DND-41 (cell line): ENCODE results near the gene GET4.

Experiments used
- ATAC-seq: fragments of 200-7000 bp; cut with Tn5 transposase; 3 replicates; pipeline ENCODE4 v1.9.1; 2021; ENCODE audit warnings: low read depth; ENCODE audit not compliant: insufficient read depth
- DNase-seq: peaks from one replicate; pipeline ENCODE4 v3.0.0-alpha.2; 2020
- H2AFZ ChIP-seq: 2 replicates; pipeline ENCODE4 v1.6.0; 2012; ENCODE audit warnings: low read depth, low read length
- H3K27ac ChIP-seq: 2 replicates; pipeline ENCODE4 v1.5.1; 2012; ENCODE audit warnings: low read length, inconsistent platforms
- H3K27me3 ChIP-seq: fragments of 200-600 bp; sonication (generic); 2 replicates; pipeline ENCODE4 v1.6.0; 2012; ENCODE audit warnings: low read length, mild to moderate bottlenecking, inconsistent platforms; ENCODE audit not compliant: insufficient read depth, poor library complexity
- H3K36me3 ChIP-seq: 2 replicates; pipeline ENCODE4 v1.5.1; 2012; ENCODE audit warnings: low read length, inconsistent platforms; ENCODE audit not compliant: insufficient read depth
- H3K4me1 ChIP-seq: 2 replicates; pipeline ENCODE4 v1.5.1; 2012; ENCODE audit warnings: mild to moderate bottlenecking, low read length; ENCODE audit not compliant: insufficient read depth
- H3K4me2 ChIP-seq: 2 replicates; pipeline ENCODE4 v1.6.0; 2012; ENCODE audit warnings: mild to moderate bottlenecking, moderate library complexity, low read length, inconsistent platforms; ENCODE audit not compliant: insufficient read depth
- H3K4me3 ChIP-seq, 2 experiments: fragments of 200-600 bp in 1 of 2; shearing (Covaris generic) in 1 of 2; 2 replicates each; pipeline ENCODE4 v1.5.1; 2012 to 2016; ENCODE audit warnings: inconsistent platforms in 2 of 2, low read length in 2 of 2, mild to moderate bottlenecking in 2 of 2, low read depth in 1 of 2, moderate library complexity in 1 of 2
- H3K79me2 ChIP-seq: 2 replicates; pipeline ENCODE4 v1.6.0; 2012; ENCODE audit warnings: low read length, inconsistent platforms; ENCODE audit not compliant: insufficient read depth
- H3K9ac ChIP-seq: 2 replicates; pipeline ENCODE4 v1.6.0; 2012; ENCODE audit warnings: low read depth, mild to moderate bottlenecking, inconsistent platforms, low read length, moderate library complexity
- H3K9me3 ChIP-seq: 2 replicates; pipeline ENCODE4 v1.5.1; 2012; ENCODE audit warnings: low read length, moderate library complexity, mild to moderate bottlenecking, inconsistent platforms; ENCODE audit not compliant: insufficient read depth, severe bottlenecking
- H4K20me1 ChIP-seq: 2 replicates; pipeline ENCODE4 v1.6.0; 2012; ENCODE audit warnings: low read length; ENCODE audit not compliant: insufficient read depth
- EZH2 ChIP-seq: IDR thresholded peaks from 3 replicates; pipeline ENCODE4 v1.6.1; 2012; ENCODE audit warnings: borderline replicate concordance, low read depth, mild to moderate bottlenecking, moderate library complexity, low read length, inconsistent platforms; ENCODE audit not compliant: severe bottlenecking
- TF ChIP-seq, protein P1 (sequence below): IDR thresholded peaks from 2 replicates; pipeline ENCODE4 v1.5.1; 2012; ENCODE audit warnings: borderline replicate concordance, low read length, moderate library complexity, mild to moderate bottlenecking; ENCODE audit not compliant: poor library complexity, severe bottlenecking; ENCODE audit errors: extremely low read depth

Gene GET4

DNA sequence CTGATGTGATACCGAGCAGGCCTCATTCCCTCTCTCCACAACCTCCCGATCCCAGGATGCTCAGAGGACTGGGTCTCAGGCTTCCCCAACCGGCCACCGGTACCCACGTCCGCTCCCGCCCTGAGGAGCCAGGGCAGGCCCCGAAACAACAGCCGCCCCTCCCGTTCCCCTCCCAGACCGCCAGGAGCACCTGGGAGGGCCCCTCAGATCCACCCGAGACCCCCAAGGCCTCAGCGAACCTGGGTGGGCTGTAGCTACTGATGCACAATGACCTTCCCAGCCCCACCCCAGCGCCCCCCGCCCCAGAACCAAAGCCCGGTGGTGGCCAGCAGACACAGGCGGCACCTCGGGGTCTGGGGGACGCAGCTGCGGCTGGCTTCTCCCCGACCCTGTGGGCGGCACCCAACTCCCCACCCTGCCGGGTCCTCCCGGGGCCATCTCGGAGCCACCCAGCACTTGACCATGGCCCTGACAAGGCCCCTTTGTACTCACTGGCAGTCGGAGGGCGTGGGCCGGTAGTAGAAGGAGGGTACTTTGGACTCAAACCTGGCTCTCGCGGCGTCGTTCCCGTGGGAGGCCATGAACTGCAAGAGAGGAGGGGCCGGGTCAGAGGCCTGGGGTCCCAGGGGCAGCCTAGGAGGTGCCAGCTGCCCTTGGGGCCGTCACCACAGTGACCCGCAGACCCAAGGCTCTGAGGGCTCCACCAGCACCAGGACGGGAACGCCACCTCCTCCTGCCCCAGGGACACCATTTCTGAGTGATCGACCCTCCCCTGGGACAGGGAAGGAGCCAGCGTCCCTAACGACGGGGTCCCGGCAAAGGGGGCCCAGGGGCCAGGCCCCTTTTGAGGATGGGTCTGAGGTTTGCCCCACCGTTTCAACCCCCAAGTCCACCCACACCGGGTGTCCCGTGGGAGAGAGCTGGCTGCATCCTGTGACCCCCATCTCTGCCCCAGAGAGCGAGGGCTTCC is 50.0 kb downstream of the GET4 start:
- no peaks in the 10 kb centered on the region for H3K79me2 ChIP-seq
- TF ChIP-seq, protein P1, sequence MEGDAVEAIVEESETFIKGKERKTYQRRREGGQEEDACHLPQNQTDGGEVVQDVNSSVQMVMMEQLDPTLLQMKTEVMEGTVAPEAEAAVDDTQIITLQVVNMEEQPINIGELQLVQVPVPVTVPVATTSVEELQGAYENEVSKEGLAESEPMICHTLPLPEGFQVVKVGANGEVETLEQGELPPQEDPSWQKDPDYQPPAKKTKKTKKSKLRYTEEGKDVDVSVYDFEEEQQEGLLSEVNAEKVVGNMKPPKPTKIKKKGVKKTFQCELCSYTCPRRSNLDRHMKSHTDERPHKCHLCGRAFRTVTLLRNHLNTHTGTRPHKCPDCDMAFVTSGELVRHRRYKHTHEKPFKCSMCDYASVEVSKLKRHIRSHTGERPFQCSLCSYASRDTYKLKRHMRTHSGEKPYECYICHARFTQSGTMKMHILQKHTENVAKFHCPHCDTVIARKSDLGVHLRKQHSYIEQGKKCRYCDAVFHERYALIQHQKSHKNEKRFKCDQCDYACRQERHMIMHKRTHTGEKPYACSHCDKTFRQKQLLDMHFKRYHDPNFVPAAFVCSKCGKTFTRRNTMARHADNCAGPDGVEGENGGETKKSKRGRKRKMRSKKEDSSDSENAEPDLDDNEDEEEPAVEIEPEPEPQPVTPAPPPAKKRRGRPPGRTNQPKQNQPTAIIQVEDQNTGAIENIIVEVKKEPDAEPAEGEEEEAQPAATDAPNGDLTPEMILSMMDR, result no peak
- no peak for TF ChIP-seq EZH2
- H3K9ac ChIP-seq, result no peak overlapping the region

GRCh38 chr7:927031-927671 is 50.8 kb downstream of the GET4 start:
- no peak overlapping the region for H3K4me3 ChIP-seq
- no peak overlapping the region for H3K9ac ChIP-seq
- H3K9me3 ChIP-seq, result no peaks in the 10 kb centered on the region
- ATAC-seq, result no peak
- no peak overlapping the region for H3K27ac ChIP-seq
- no peak overlapping the region for H3K4me2 ChIP-seq
- no peak for TF ChIP-seq EZH2
- TF ChIP-seq, protein P1, result no peak
- H3K27me3 ChIP-seq, result no peaks in the 10 kb centered on the region
- no peaks in the 10 kb centered on the region for H3K79me2 ChIP-seq
- DNase-seq, result no peak
- H2AFZ ChIP-seq, result no peak overlapping the region
- no peaks in the 10 kb centered on the region for H4K20me1 ChIP-seq
- H3K36me3 ChIP-seq, result no peaks in the 10 kb centered on the region
- peaks cover 16% of the 10 kb centered on the region for H3K4me1 ChIP-seq

More for the DNA sequence above, 50.0 kb downstream of the GET4 start:
- Histone ChIP-seq H2AFZ (no peak overlapping the region), H3K4me1 (peaks cover 20% of the 10 kb centered on the region), H3K36me3 (no peaks in the 10 kb centered on the region), H3K9me3 (no peaks in the 10 kb centered on the region), H3K4me3 (no peak overlapping the region), H3K27ac (no peak overlapping the region), H3K4me2 (no peak overlapping the region), H4K20me1 (no peaks in the 10 kb centered on the region), H3K27me3 (no peaks in the 10 kb centered on the region)
- DNase-seq (no peak), ATAC-seq (no peak)

GRCh38 chr7:929311-929711 is 53.0 kb downstream of the GET4 start:
- no peaks in the 10 kb centered on the region for H3K27me3 ChIP-seq

More at GRCh38 chr7:929311-929711, 53.0 kb downstream of the GET4 start:
- H3K9ac ChIP-seq, result no peak overlapping the region
- H2AFZ ChIP-seq, result no peak overlapping the region
- TF ChIP-seq, protein P1, result no peak
- TF ChIP-seq EZH2, result no peak
- H3K4me2 ChIP-seq, result no peak overlapping the region
- no peak for ATAC-seq
- H3K4me1 ChIP-seq, result no peaks in the 10 kb centered on the region
- no peaks in the 10 kb centered on the region for H3K36me3 ChIP-seq
- H3K9me3 ChIP-seq, result no peaks in the 10 kb centered on the region
- no peak overlapping the region for H3K27ac ChIP-seq
- H3K4me3 ChIP-seq, result no peak overlapping the region
- no peak for DNase-seq
- H3K79me2 ChIP-seq, result no peaks in the 10 kb centered on the region
- H4K20me1 ChIP-seq, result no peaks in the 10 kb centered on the region
